ENCODE results near the gene ARHGEF4. TPM values are rescaled to one million over a fixed set of nuclear protein-coding genes. Genes with fewer than 3 reads are reported as not detected.

The ARHGEF4 gene
- total RNA-seq, 1 donor: 1.5 TPM

- Histone ChIP-seq H3K27me3 (ENCODE audit: insufficient read depth, low read length) (no peaks in the 10 kb centered on the region), H3K4me1 (ENCODE audit: insufficient read depth, low read length) (no peaks in the 10 kb centered on the region), H3K4me3 (ENCODE audit: low read length) (no peak overlapping the region), H3K9me3 (ENCODE audit: low read depth, low read length) (no peaks in the 10 kb centered on the region)
These were observed 28.0 kb upstream of the ARHGEF4 start for GRCh38 chr2:130808482-130809268.

- no peaks in the 10 kb centered on the region for H3K4me1 ChIP-seq (ENCODE audit: insufficient read depth, low read length)
- no peaks in the 10 kb centered on the region for H3K27me3 ChIP-seq (ENCODE audit: insufficient read depth, low read length)
- H3K4me3 ChIP-seq (ENCODE audit: low read length): no peak overlapping the region
- no peaks in the 10 kb centered on the region for H3K9me3 ChIP-seq (ENCODE audit: low read depth, low read length)
These were observed 26.2 kb upstream of the ARHGEF4 start for GRCh38 chr2:130810490-130810889.

- Histone ChIP-seq H3K9me3 (ENCODE audit: low read depth, low read length) (no peaks in the 10 kb centered on the region), H3K4me1 (ENCODE audit: insufficient read depth, low read length) (no peaks in the 10 kb centered on the region), H3K4me3 (ENCODE audit: low read length) (no peak overlapping the region), H3K27me3 (ENCODE audit: insufficient read depth, low read length) (no peaks in the 10 kb centered on the region)
These were observed 23.0 kb upstream of the ARHGEF4 start for GRCh38 chr2:130813722-130814121.

GRCh38 chr2:130814931-130815680, 21.6 kb upstream of the ARHGEF4 start:
- no peaks in the 10 kb centered on the region for H3K4me1 ChIP-seq (ENCODE audit: insufficient read depth, low read length)
- no peak overlapping the region for H3K4me3 ChIP-seq (ENCODE audit: low read length)
- no peaks in the 10 kb centered on the region for H3K27me3 ChIP-seq (ENCODE audit: insufficient read depth, low read length)
- no peaks in the 10 kb centered on the region for H3K9me3 ChIP-seq (ENCODE audit: low read depth, low read length)

GRCh38 chr2:130818809-130819208, 17.9 kb upstream of the ARHGEF4 start:
- H3K9me3 ChIP-seq (ENCODE audit: low read depth, low read length): no peaks in the 10 kb centered on the region
- no peaks in the 10 kb centered on the region for H3K27me3 ChIP-seq (ENCODE audit: insufficient read depth, low read length)
- no peak overlapping the region for H3K4me3 ChIP-seq (ENCODE audit: low read length)
- peaks cover 2% of the 10 kb centered on the region for H3K4me1 ChIP-seq (ENCODE audit: insufficient read depth, low read length)

- H3K9me3 ChIP-seq (ENCODE audit: low read depth, low read length): no peaks in the 10 kb centered on the region
- H3K27me3 ChIP-seq (ENCODE audit: insufficient read depth, low read length): no peaks in the 10 kb centered on the region
These were observed 17.5 kb upstream of the ARHGEF4 start for GRCh38 chr2:130819226-130819607.

GRCh38 chr2:130819608-130820278, 17.0 kb upstream of the ARHGEF4 start:
- H3K4me3 ChIP-seq (ENCODE audit: low read length): no peak overlapping the region
- no peaks in the 10 kb centered on the region for H3K9me3 ChIP-seq (ENCODE audit: low read depth, low read length)
- peaks cover 11% of the 10 kb centered on the region for H3K4me1 ChIP-seq (ENCODE audit: insufficient read depth, low read length)
- H3K27me3 ChIP-seq (ENCODE audit: insufficient read depth, low read length): no peaks in the 10 kb centered on the region

More at GRCh38 chr2:130819226-130819607, 17.5 kb upstream of the ARHGEF4 start:
- H3K4me3 ChIP-seq (ENCODE audit: low read length): no peak overlapping the region
- peaks cover 6% of the 10 kb centered on the region for H3K4me1 ChIP-seq (ENCODE audit: insufficient read depth, low read length)

GRCh38 chr2:130820279-130820861, 16.3 kb upstream of the ARHGEF4 start:
- Histone ChIP-seq H3K4me1 (ENCODE audit: insufficient read depth, low read length) (peaks cover 13% of the 10 kb centered on the region), H3K9me3 (ENCODE audit: low read depth, low read length) (no peaks in the 10 kb centered on the region), H3K27me3 (ENCODE audit: insufficient read depth, low read length) (no peaks in the 10 kb centered on the region), H3K4me3 (ENCODE audit: low read length) (no peak overlapping the region)

- Histone ChIP-seq H3K4me1 (ENCODE audit: insufficient read depth, low read length) (peaks cover 13% of the 10 kb centered on the region), H3K9me3 (ENCODE audit: low read depth, low read length) (no peaks in the 10 kb centered on the region), H3K27me3 (ENCODE audit: insufficient read depth, low read length) (no peaks in the 10 kb centered on the region), H3K4me3 (ENCODE audit: low read length) (no peak overlapping the region)
These were observed 14.8 kb upstream of the ARHGEF4 start for GRCh38 chr2:130821867-130822266.

- H3K4me1 ChIP-seq (ENCODE audit: insufficient read depth, low read length): peaks cover 13% of the 10 kb centered on the region
- no peaks in the 10 kb centered on the region for H3K27me3 ChIP-seq (ENCODE audit: insufficient read depth, low read length)
- no peak overlapping the region for H3K4me3 ChIP-seq (ENCODE audit: low read length)
- H3K9me3 ChIP-seq (ENCODE audit: low read depth, low read length): no peaks in the 10 kb centered on the region
These were observed 13.9 kb upstream of the ARHGEF4 start for GRCh38 chr2:130822766-130823165.

GRCh38 chr2:130823171-130823885, 13.4 kb upstream of the ARHGEF4 start:
- Histone ChIP-seq H3K4me3 (ENCODE audit: low read length) (no peak overlapping the region), H3K9me3 (ENCODE audit: low read depth, low read length) (no peaks in the 10 kb centered on the region), H3K4me1 (ENCODE audit: insufficient read depth, low read length) (peaks cover 13% of the 10 kb centered on the region), H3K27me3 (ENCODE audit: insufficient read depth, low read length) (no peaks in the 10 kb centered on the region)

GRCh38 chr2:130823886-130824491, 12.7 kb upstream of the ARHGEF4 start:
- no peaks in the 10 kb centered on the region for H3K9me3 ChIP-seq (ENCODE audit: low read depth, low read length)
- peaks cover 13% of the 10 kb centered on the region for H3K4me1 ChIP-seq (ENCODE audit: insufficient read depth, low read length)
- no peak overlapping the region for H3K4me3 ChIP-seq (ENCODE audit: low read length)
- no peaks in the 10 kb centered on the region for H3K27me3 ChIP-seq (ENCODE audit: insufficient read depth, low read length)

- H3K27me3 ChIP-seq (ENCODE audit: insufficient read depth, low read length): no peaks in the 10 kb centered on the region
- H3K9me3 ChIP-seq (ENCODE audit: low read depth, low read length): no peaks in the 10 kb centered on the region
- H3K4me3 ChIP-seq (ENCODE audit: low read length): no peak overlapping the region
- H3K4me1 ChIP-seq (ENCODE audit: insufficient read depth, low read length): peaks cover 13% of the 10 kb centered on the region
These were observed 12.1 kb upstream of the ARHGEF4 start for GRCh38 chr2:130824492-130825061.

Measured in mononuclear cell (primary cell).